H1 (cell line): ENCODE measurements around the gene ABHD1. TPM values are rescaled to one million over a fixed set of nuclear protein-coding genes. Genes with fewer than 3 reads are reported as not detected.

Experiments used
- NANOG ChIP-seq: IDR thresholded peaks from 2 replicates; pipeline ENCODE4 v1.6.1; 2011; ENCODE audit warnings: low read length, low read depth, mild to moderate bottlenecking, inconsistent platforms; ENCODE audit not compliant: insufficient read depth, poor library complexity, severe bottlenecking
- NRF1 ChIP-seq: IDR thresholded peaks from 2 replicates; pipeline ENCODE4 v1.6.1; 2011; ENCODE audit warnings: mild to moderate bottlenecking, low read depth, low read length, improper control_type of control experiment
- RXRA ChIP-seq: IDR thresholded peaks from 2 replicates; pipeline ENCODE4 v1.6.1; 2011; ENCODE audit warnings: low read depth, mild to moderate bottlenecking, low read length, moderate library complexity; ENCODE audit not compliant: insufficient read depth
- USF2 ChIP-seq: IDR thresholded peaks from 2 replicates; pipeline ENCODE4 v1.6.1; 2011; ENCODE audit warnings: low read length, improper control_type of control experiment
- polyA plus RNA-seq, 7 experiments: library from polyadenylated mRNA; depleted of rRNA in 3 of 7; stranded (reverse) in 5 of 7; unstranded in 2 of 7; fragments of >200 nt in 5 of 7; fragments of 200-250 nt in 2 of 7; gene quantifications; 1 replicate in 5 of 7; 2 replicates in 1 of 7; 4 replicates in 1 of 7; pipeline versions ENCODE4 v1.2.1 to v1.2.3, GENCODE V29; 2011 to 2013; ENCODE audit warnings: missing spikeins in 2 of 7, mixed read lengths in 2 of 7
- total RNA-seq: library from RNA; stranded (reverse); fragmentation: NEBNext Ultra II Directional; extraction: Animal tissue kit (Norgen Biotek cat#: 25700); gene quantifications from 2 replicates; pipeline ENCODE4 v1.2.1, GENCODE V29; 2021

The ABHD1 gene
- total and polyA plus RNA-seq, 2 of the 8 experiments (the other 6 are each of a cell fraction or from before 2014, with no cell fraction given): 0.20 to 1.1 TPM

DNA sequence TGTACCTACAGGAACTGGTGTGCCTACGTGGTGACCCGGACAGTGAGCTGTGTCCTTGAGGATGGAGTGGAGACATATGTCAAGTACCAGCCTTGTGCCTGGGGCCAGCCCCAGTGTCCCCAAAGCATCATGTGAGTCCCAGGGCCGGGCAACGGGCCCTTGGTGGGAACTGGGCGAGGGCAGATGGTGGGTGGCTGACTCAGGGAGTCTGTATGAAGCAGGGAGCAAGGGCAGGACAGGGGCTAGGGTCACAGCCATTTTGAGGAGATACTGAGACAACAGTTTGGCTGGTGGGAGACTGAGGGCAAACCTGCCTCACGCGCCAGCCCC lies 43.5 kb upstream of the ABHD1 start (continued):
- TF ChIP-seq USF2: no peak
- TF ChIP-seq NANOG: no peak
- TF ChIP-seq NRF1: no peak
- no peak for TF ChIP-seq RXRA
